MM.1S (cell line): ENCODE measurements around the gene GTF2H3.

ENCODE experiments used
- EZH2 ChIP-seq: fragments of 300-600 bp; sonication (generic); optimal IDR thresholded peaks from 2 replicates; pipeline ENCODE3; 2017; ENCODE audit warnings: low read depth, mild to moderate bottlenecking, antibody characterized with exemption, low read length, mixed read lengths
- TF ChIP-seq, protein P1 (sequence below): fragments of 300-600 bp; sonication (generic); IDR thresholded peaks from 2 replicates; pipeline ENCODE4 v1.5.1; 2016; ENCODE audit warnings: antibody characterized with exemption, low read length, mixed read lengths

DNA sequence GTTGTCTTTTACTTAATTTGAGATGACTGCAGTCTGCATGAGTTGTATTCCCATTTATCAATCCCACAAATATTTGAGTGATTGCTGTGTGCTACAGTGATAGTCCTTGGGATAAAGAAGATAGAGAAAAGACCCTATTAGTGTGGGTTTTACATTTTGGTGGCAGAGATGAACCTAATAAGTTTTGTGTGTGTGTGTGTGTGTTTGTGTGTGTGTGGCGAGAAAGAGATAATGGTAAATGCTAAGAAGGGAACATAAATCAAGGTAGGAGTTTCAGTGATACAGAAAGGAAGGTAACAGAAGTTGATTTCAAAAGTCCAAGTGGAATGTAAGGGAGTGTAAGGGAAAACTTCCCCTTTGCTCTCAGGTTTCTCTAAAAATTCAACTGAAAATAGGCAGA lies 34.3 kb upstream of the GTF2H3 start:
- no peak for TF ChIP-seq EZH2
- TF ChIP-seq, protein P1, sequence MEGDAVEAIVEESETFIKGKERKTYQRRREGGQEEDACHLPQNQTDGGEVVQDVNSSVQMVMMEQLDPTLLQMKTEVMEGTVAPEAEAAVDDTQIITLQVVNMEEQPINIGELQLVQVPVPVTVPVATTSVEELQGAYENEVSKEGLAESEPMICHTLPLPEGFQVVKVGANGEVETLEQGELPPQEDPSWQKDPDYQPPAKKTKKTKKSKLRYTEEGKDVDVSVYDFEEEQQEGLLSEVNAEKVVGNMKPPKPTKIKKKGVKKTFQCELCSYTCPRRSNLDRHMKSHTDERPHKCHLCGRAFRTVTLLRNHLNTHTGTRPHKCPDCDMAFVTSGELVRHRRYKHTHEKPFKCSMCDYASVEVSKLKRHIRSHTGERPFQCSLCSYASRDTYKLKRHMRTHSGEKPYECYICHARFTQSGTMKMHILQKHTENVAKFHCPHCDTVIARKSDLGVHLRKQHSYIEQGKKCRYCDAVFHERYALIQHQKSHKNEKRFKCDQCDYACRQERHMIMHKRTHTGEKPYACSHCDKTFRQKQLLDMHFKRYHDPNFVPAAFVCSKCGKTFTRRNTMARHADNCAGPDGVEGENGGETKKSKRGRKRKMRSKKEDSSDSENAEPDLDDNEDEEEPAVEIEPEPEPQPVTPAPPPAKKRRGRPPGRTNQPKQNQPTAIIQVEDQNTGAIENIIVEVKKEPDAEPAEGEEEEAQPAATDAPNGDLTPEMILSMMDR, result no peak
